DND-41 (cell line): ENCODE measurements around the gene LRPAP1.

Experiments used
- CTCF ChIP-seq: IDR thresholded peaks from 2 replicates; pipeline ENCODE4 v1.5.1; 2012; ENCODE audit warnings: borderline replicate concordance, low read length, moderate library complexity, mild to moderate bottlenecking; ENCODE audit not compliant: poor library complexity, severe bottlenecking; ENCODE audit errors: extremely low read depth
- EZH2 ChIP-seq: IDR thresholded peaks from 3 replicates; pipeline ENCODE4 v1.6.1; 2012; ENCODE audit warnings: borderline replicate concordance, low read depth, mild to moderate bottlenecking, moderate library complexity, low read length, inconsistent platforms; ENCODE audit not compliant: severe bottlenecking

DNA sequence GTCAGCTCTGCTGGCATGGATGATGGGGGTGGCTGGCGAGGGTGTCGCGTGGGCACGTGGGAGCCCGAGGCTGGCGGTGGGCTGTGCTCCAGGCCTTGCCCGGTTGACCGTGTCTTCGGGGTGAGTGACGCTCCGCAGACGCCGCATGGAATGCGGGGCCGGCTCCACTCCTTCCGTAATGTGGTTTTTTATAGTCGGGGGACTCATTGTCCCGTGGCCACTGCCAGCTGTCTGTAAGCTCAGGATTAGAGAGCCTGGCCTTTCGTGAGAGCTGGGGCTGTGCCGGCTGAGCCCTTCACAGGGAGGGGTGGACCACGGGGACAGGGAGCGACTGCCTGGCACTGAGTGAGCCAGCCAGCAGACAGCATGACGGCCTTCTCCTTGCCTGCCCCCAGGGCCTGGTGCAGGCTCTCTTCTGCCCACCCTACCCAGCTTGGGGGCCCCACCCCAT lies 48.7 kb downstream of the LRPAP1 start:
- TF ChIP-seq CTCF (no peak), EZH2 (no peak)
